Adrenal gland (tissue), 5 donors: ENCODE results near the gene PUS7.

Experiments
- CTCF ChIP-seq, 6 experiments: fragments of 450-650 bp in 4 of 6; fragments of 200-600 bp in 2 of 6; sonication (generic) in 1 of 6; IDR thresholded peaks; 1 replicate in 5 of 6; 2 replicates in 1 of 6; pipeline versions ENCODE4 v1.5.1 to v1.8.0; 2016 to 2021; ENCODE audit warnings: antibody characterized with exemption in 6 of 6, mild to moderate bottlenecking in 2 of 6, moderate library complexity in 1 of 6
- POLR2A ChIP-seq, 2 donors: fragments of 450-650 bp; IDR thresholded peaks; one replicate each; pipeline ENCODE4 v1.6.1; 2017; ENCODE audit warnings: antibody characterized with exemption in 2 of 2, mild to moderate bottlenecking in 2 of 2, moderate library complexity in 1 of 2
- donor health status: DM: no; HTN: no; CAD: no.

- TF ChIP-seq CTCF (IDR thresholded peaks at IDR 0.05) (no peak), POLR2A (IDR thresholded peaks at IDR 0.05) (no peak)
Measured at GRCh38 chr7:105567821-105568220, 45.8 kb upstream of the PUS7 start.
